Measurements from ENCODE around the gene USP35. TPM values are rescaled to one million over a fixed set of nuclear protein-coding genes. Genes with fewer than 3 reads are reported as not detected.

Gene USP35
- total RNA-seq, 2 donors from 2014 or later = 38.8 to 44.1 TPM

GRCh38 chr11:78216571-78217287, 28.0 kb downstream of the USP35 start:
- no peaks in the 10 kb centered on the region for H3K27me3 ChIP-seq (replicated peaks; ENCODE audit: insufficient read depth)
- no peak for ATAC-seq (ENCODE audit: insufficient number of reproducible peaks, low FRiP score, low read depth)
- no peak overlapping the region for H3K4me3 ChIP-seq
- peaks cover 42% of the 10 kb centered on the region for H3K36me3 ChIP-seq
- no peaks in the 10 kb centered on the region for H3K9me3 ChIP-seq
- peak overlapping the region; percentile 43 to 44 for H3K27ac ChIP-seq
- TF ChIP-seq, protein P1, sequence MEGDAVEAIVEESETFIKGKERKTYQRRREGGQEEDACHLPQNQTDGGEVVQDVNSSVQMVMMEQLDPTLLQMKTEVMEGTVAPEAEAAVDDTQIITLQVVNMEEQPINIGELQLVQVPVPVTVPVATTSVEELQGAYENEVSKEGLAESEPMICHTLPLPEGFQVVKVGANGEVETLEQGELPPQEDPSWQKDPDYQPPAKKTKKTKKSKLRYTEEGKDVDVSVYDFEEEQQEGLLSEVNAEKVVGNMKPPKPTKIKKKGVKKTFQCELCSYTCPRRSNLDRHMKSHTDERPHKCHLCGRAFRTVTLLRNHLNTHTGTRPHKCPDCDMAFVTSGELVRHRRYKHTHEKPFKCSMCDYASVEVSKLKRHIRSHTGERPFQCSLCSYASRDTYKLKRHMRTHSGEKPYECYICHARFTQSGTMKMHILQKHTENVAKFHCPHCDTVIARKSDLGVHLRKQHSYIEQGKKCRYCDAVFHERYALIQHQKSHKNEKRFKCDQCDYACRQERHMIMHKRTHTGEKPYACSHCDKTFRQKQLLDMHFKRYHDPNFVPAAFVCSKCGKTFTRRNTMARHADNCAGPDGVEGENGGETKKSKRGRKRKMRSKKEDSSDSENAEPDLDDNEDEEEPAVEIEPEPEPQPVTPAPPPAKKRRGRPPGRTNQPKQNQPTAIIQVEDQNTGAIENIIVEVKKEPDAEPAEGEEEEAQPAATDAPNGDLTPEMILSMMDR (IDR thresholded peaks at IDR 0.05) = no peak
- peaks cover 13 to 25% of the 10 kb centered on the region in 2 donors for H3K4me1 ChIP-seq (ENCODE audit: control insufficient read depth in 1 of 2, low read depth in 2 of 2)
- DNase-seq (ENCODE audit: low spot score) = no peak

DNA sequence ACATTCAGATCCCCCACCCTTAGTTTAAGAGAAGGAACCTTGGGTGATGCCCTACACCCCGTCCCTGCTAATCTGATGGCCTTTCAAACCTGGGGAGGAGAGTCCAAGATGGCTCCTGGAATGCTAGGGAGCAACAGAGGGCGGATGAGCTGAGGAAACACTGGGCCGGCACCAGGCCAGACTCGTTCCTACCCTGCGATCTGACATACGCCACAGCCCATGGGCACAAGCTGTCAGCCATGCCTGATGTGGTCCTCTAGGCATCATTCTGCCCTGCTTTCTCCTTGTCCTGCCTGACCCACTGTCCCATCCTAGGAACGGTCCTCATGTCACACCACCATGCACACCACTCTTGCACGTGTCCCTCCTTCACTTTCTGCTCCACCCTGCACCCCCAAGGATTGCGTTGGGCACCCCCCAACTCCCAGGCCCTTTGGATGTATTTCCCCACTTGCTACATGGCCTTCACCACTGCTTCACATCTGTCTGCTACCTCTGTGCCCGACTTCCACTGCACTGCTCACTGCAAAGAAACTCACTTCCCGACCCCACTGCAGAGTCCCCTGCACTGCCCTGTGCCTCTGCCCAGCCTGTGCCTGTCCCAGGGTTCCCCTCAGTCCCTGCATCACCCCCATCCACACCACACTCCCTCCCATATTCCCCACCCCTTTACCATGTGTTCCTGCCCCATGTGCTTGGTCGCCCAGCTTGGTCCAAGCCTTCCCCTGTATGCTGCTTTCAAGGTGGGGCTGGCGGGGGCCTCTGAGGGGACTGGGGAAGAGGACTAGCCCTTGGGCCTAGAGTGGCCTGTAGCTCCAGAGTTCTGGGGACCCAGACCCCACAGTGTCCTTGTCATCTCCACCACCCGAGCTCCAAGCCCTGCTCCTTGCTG, 29.2 kb downstream of the USP35 start:
- H3K36me3 ChIP-seq = peaks cover 50% of the 10 kb centered on the region
- ATAC-seq (ENCODE audit: insufficient number of reproducible peaks, low FRiP score, low read depth) = no peak
- H3K27me3 ChIP-seq (replicated peaks; ENCODE audit: insufficient read depth) = no peaks in the 10 kb centered on the region

DNA sequence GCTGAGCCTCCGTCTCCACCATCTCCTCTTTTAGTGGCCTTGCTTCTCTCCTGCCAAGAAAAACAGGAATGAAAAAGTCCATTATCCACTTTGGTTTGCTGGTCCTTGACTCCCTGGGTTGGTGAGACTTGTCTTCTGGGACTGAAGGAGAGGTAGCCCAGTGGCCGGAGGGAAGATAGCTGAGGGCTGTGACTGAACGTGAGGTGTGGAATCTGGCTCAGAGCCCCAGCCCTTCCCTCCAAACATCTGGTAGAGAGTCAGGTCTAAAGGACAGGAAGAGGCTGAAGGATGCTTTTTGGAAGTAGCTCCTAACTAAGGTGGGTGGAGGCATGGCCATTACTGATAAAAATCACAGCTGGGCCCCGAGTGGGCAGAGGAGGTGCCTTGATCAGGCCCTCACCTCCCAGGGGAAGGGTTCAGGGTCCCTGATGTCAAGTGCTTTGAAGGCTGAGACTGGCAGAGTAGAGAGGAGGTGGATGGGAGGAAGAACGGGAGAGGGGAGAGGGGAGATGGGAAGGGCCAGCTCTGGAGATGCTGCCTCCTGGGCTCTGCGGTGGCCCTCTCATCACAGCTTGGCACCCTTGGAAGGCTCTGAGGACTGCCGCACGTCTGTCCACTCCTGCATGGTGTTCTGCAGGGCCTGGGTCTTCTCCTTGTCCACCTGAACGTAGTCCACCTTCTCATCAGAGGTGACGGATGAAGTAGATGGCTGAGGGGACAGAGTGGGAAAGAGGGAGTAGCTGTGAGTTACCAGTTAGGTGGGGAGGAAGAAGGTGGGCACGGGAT, 30.2 kb downstream of the USP35 start:
- Histone ChIP-seq H3K36me3 (peaks cover 58% of the 10 kb centered on the region), H3K9me3 (no peaks in the 10 kb centered on the region), H3K27me3 (replicated peaks; ENCODE audit: insufficient read depth) (no peaks in the 10 kb centered on the region), H3K4me3 (no peak overlapping the region), H3K4me1 (ENCODE audit: control insufficient read depth in 1 of 2, low read depth in 2 of 2) (peaks cover 0 to 10% of the 10 kb centered on the region in 2 donors), H3K27ac (peak overlapping the region in 1 of 2 donors; percentile 2)
- DNase-seq (ENCODE audit: low spot score) = no peak
- ATAC-seq (ENCODE audit: insufficient number of reproducible peaks, low FRiP score, low read depth) = no peak
- TF ChIP-seq, protein P1 (IDR thresholded peaks at IDR 0.05) = no peak

More for the DNA sequence above, 29.2 kb downstream of the USP35 start:
- peaks cover 7 to 20% of the 10 kb centered on the region in 2 donors for H3K4me1 ChIP-seq (ENCODE audit: control insufficient read depth in 1 of 2, low read depth in 2 of 2)
- TF ChIP-seq, protein P1 (IDR thresholded peaks at IDR 0.05) = no peak
- peak overlapping the region in 1 of 2 donors; percentile 2 for H3K27ac ChIP-seq
- no peak for DNase-seq (ENCODE audit: low spot score)
- no peaks in the 10 kb centered on the region for H3K9me3 ChIP-seq
- no peak overlapping the region for H3K4me3 ChIP-seq

DNA sequence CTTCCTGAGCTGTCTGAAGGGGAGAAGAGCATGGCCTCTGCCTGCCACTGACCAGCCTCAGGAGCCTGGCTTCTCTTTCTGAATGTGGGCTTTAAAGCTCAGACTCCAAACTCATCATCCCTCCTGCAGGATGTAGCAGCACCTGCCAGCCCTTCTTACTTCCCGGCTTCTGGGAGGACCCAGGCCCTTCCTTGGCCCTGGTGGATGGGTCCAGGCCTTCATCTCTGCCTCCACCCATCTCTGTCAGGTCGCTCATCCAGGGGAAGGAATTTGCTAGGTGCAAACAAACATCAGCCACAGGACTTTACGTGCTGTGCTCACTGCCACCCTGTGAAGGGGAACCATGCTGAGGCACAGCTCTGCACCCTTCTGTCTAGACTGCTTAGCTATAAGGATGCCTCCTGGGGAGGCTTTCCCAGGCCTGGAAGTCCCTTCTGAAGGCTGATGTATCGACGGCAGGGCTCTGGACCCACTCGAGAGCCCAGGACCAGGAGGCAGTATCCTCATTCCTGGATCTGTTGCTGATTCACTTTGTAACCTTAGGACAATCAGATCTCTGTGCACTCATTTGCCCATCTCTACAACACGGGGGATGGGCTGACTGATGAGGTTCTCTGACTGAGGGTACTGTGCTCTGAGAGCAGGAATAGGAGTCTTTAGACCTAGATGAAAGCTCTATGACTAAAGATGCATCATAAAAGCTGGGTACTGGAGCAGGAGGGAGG, 30.9 kb downstream of the USP35 start:
- no peak for DNase-seq (ENCODE audit: low spot score)
- no peaks in the 10 kb centered on the region for H3K27me3 ChIP-seq (replicated peaks; ENCODE audit: insufficient read depth)
- TF ChIP-seq, protein P1 (IDR thresholded peaks at IDR 0.05) = no peak
- H3K9me3 ChIP-seq = no peaks in the 10 kb centered on the region
- ATAC-seq (ENCODE audit: insufficient number of reproducible peaks, low FRiP score, low read depth) = no peak
- H3K4me1 ChIP-seq (ENCODE audit: control insufficient read depth in 1 of 2, low read depth in 2 of 2) = peaks cover 0 to 6% of the 10 kb centered on the region in 2 donors
- peaks cover 64% of the 10 kb centered on the region for H3K36me3 ChIP-seq
- H3K4me3 ChIP-seq = no peak overlapping the region
- no peak overlapping the region for H3K27ac ChIP-seq

Measured in thoracic aorta (tissue), 2 donors.